Central memory CD8-positive, alpha-beta T cell (primary cell): ENCODE data around the gene ZEB2.

ENCODE experiments used
- ATAC-seq: fragments of 150-1000 bp; cut with Tn5 transposase; replicated peaks from 2 replicates; pipeline ENCODE4 v1.10.0; 2022; ENCODE audit warnings: mild to moderate bottlenecking, moderate FRiP score, moderate number of reproducible peaks; ENCODE audit not compliant: poor library complexity, severe bottlenecking; ENCODE audit errors: extremely low read depth
- DNase-seq, 2 donors: peaks; one replicate each; pipeline ENCODE4 v3.0.0; 2021; ENCODE audit warnings: low spot score in 2 of 2
- H3K27ac Mint-ChIP-seq: one replicate; pipeline ENCODE4 v1.8.0; 2022; ENCODE audit warnings: low read depth, mild to moderate bottlenecking, moderate library complexity, mixed read lengths
- H3K27me3 Mint-ChIP-seq: one replicate; pipeline ENCODE4 v1.8.0; 2022; ENCODE audit warnings: mixed read lengths
- H3K36me3 Mint-ChIP-seq: one replicate; pipeline ENCODE4 v1.8.0; 2022; ENCODE audit warnings: mild to moderate bottlenecking, moderate library complexity, mixed read lengths; ENCODE audit not compliant: insufficient read depth
- H3K4me1 Mint-ChIP-seq: one replicate; pipeline ENCODE4 v1.8.0; 2022; ENCODE audit warnings: mixed read lengths
- H3K4me3 Mint-ChIP-seq: one replicate; pipeline ENCODE4 v1.8.0; 2022; ENCODE audit warnings: mild to moderate bottlenecking, moderate library complexity, mixed read lengths
- H3K9me3 Mint-ChIP-seq: one replicate; pipeline ENCODE4 v1.8.0; 2022; ENCODE audit warnings: mixed read lengths

The ZEB2 gene

DNA sequence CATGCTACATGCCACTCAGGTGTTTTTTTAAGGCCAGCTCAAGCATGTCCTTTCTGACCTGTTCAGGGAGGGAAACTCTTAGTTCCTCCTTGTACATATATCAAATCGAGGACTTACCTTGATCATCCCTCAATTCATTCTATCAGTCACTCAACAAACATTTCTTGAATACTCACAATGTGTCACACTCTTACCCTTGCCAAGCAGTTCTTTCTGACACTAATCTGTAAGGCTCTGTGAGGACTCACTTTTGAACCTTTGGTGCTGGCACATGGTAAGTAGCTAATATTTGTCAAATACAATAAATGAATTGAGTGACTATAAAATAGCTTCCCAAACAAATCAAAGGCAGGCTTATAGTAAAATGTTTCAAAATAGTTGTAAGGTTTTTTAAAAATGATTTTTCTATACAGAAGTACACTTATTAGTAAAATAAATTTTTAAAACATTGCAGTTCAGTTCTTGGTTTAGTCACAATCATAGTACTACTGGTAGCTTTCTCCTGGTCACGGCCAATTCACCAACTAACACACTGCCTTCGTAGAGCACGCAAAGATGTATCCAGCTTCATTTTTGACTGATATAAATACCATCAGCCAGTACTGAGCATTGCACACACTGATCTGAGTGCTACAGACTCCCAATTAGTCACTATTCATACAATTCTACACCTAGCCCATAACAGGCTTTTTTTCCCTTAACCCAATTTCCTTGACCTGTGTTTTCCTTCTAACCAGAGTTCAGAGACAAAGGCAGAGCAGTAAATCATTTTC is 50.9 kb downstream of the ZEB2 start:
- Mint-ChIP-seq H3K27ac (peak overlapping the region; percentile 84), H3K27me3 (no peaks in the 10 kb centered on the region), H3K4me3 (no peak overlapping the region), H3K4me1 (peaks cover 56% of the 10 kb centered on the region), H3K36me3 (peaks cover 23% of the 10 kb centered on the region), H3K9me3 (no peaks in the 10 kb centered on the region)
- ATAC-seq (no peak), DNase-seq (no peak)

DNA sequence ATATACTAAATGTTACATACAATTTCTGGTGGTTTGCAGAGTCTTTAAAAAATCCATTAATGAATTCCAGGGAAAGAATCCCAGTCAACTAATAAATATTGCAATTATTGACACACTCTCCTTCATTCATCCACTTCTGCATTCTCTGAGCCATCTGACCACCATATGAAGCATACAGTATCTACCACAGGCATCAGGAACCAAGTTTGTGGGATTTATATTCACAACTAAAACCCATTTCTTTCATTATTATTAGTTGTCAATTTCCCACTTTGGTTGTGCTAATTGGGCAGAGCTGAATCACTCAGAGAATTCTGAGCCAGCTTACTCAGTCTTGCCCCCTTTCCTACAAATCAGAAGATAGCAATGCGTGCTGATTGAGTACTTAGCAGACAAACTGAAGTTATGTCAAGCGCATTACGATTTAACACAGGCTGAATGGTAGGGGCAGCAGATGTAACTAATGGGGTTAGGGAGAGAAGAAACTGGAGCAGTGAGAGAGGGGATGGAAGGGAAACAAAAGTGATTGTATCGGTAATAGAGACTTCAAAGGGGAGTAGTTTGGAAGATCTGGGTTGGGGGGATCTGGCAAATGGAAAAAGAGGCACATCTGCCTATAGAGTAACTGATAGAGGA is 52.3 kb downstream of the ZEB2 start:
- H3K4me1 Mint-ChIP-seq, result peaks cover 63% of the 10 kb centered on the region
- H3K27me3 Mint-ChIP-seq, result no peaks in the 10 kb centered on the region
- peak overlapping the region; percentile 84 for H3K27ac Mint-ChIP-seq
- no peaks in the 10 kb centered on the region for H3K9me3 Mint-ChIP-seq
- H3K4me3 Mint-ChIP-seq, result peak overlapping the region; percentile 34
- DNase-seq (no peak), ATAC-seq (no peak)
- peaks cover 26% of the 10 kb centered on the region for H3K36me3 Mint-ChIP-seq

DNA sequence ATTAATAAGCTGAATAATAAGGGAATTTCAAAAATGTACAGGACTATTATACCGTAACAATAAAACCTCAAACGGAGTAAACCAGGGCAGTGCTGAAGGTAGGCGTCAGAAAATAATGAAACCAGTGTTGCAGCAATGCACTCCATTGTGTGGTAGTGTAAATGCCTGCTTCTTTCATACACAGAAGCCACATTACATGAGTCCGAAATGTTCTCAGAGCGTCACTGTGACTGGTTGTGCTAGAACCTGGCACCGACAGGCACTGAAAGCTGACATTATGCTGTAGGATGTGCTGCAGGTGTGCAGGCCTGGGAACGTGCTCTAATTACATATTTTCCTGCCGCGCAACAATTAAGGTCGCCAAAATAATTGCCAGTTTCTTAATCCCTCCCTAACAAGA is 53.3 kb downstream of the ZEB2 start:
- peak overlapping the region; percentile 84 for H3K27ac Mint-ChIP-seq
- no peaks in the 10 kb centered on the region for H3K9me3 Mint-ChIP-seq
- DNase-seq (no peak), ATAC-seq (no peak)
- peak overlapping the region; percentile 43 for H3K4me3 Mint-ChIP-seq
- H3K4me1 Mint-ChIP-seq, result peaks cover 72% of the 10 kb centered on the region
- H3K36me3 Mint-ChIP-seq, result peaks cover 30% of the 10 kb centered on the region
- H3K27me3 Mint-ChIP-seq, result no peaks in the 10 kb centered on the region

DNA sequence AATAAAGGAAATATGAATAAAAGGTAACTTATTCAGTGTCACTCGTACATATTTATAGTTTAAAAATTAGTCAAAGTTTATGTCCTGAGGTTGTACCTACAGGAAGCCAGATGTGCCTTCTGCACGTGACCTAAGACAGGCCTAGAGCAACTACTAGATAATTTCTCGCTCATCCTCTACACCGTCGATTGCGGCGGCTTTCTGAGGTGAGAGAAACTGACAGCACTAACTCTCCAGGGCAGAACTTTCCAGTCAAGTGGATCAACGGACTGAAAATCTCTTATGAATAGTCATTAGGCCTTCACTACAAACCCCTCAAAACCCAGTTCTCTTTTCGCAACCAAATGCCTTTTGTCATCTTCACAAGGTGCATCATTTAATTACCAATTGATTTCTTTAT is 54.2 kb downstream of the ZEB2 start:
- Mint-ChIP-seq H3K36me3 (peaks cover 29% of the 10 kb centered on the region), H3K27ac (peak overlapping the region; percentile 84), H3K4me1 (peaks cover 70% of the 10 kb centered on the region), H3K9me3 (no peaks in the 10 kb centered on the region), H3K4me3 (peak overlapping the region; percentile 28), H3K27me3 (no peaks in the 10 kb centered on the region)
- peak; percentile 71 for ATAC-seq
- DNase-seq, result no peak

DNA sequence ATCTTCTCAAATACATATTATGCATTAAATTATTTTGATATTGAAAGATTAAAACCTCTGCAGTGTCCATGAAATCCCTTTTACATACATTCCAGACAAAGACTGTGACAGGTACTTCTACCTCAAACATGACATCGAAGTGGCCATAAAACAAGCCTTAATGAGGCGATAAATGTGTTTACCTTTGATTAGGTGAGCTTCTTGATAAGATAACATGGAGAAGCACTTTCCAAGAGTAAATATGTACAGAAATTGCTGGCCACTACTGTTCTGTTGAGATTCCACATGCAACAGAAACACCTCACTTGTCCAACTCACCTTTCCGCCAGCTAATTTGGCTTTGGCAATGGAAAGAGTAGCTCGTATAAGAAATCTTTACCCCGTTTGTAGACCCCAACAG is 55.2 kb downstream of the ZEB2 start:
- Mint-ChIP-seq H3K4me1 (peaks cover 71% of the 10 kb centered on the region), H3K36me3 (peaks cover 33% of the 10 kb centered on the region), H3K4me3 (no peak overlapping the region), H3K27me3 (no peaks in the 10 kb centered on the region), H3K27ac (peak overlapping the region; percentile 84), H3K9me3 (no peaks in the 10 kb centered on the region)
- ATAC-seq (no peak), DNase-seq (no peak)

DNA sequence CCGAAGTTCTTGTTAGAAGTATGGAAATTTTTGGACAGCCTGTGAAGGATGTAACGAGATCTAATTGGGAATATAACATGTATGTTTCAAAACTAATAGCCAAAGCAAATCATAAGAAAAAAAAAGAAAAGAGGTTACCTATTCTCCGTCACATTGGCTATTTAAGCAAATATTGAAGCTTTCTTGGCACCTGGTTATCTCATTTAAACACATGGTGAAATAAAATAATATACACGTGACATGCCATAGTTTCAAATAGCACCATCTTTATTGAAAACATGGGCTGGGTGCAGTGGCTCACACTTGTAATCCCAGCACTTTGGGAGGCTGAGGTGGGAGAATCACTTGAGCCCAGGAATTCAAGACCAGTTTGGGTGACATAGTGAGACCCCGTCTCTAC is 56.7 kb downstream of the ZEB2 start:
- no peaks in the 10 kb centered on the region for H3K9me3 Mint-ChIP-seq
- H3K4me1 Mint-ChIP-seq, result peaks cover 73% of the 10 kb centered on the region
- H3K27ac Mint-ChIP-seq, result peak overlapping the region; percentile 94
- DNase-seq, result no peak
- no peaks in the 10 kb centered on the region for H3K27me3 Mint-ChIP-seq
- H3K36me3 Mint-ChIP-seq, result peaks cover 41% of the 10 kb centered on the region
- ATAC-seq, result no peak
- no peak overlapping the region for H3K4me3 Mint-ChIP-seq

DNA sequence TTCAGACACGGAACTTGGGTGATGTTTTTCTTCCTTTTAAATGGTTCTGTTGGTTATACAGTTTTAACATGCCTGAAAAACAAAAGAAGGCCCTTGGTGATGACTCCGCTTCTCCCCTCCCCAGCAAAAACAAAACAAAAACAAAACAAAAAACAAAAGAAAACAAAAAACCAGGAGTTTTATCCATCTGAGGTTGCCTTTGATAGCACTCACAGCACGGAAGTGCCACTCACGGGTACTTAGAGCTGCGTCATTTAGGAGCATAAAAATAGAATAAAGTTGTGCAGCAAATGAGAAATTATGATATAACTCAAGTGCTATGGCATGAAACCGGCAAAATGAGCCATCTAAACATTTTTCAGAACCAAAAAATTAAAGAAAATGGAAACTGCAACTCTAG is 57.7 kb downstream of the ZEB2 start:
- Mint-ChIP-seq H3K9me3 (no peaks in the 10 kb centered on the region), H3K27ac (peak overlapping the region; percentile 94), H3K4me3 (peak overlapping the region; percentile 57), H3K4me1 (peaks cover 74% of the 10 kb centered on the region), H3K27me3 (no peaks in the 10 kb centered on the region), H3K36me3 (peaks cover 42% of the 10 kb centered on the region)
- DNase-seq (no peak), ATAC-seq (no peak)

DNA sequence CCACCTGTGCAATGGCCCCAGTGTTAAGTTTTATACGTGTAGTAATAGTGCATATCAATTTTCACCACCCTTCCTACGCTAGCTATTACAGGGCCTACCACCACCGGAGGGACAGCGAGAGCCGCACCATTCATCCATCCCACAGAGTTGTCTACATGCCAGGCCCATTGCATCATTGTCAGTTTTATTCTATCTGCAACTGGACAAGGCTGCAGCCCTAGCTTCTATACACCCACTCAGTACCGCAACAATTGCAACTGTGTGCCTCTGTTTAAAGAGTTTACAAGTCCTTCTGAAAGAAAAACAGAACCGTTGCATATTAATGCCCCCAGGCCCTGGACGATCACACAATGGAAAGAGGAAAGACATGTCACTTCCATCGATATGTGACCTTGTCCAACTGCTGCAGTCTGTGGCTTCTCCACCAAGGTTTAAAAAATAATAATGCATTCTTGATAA is 58.6 kb downstream of the ZEB2 start:
- Mint-ChIP-seq H3K27ac (peak overlapping the region; percentile 94), H3K27me3 (no peaks in the 10 kb centered on the region)
- no peak for ATAC-seq

DNA sequence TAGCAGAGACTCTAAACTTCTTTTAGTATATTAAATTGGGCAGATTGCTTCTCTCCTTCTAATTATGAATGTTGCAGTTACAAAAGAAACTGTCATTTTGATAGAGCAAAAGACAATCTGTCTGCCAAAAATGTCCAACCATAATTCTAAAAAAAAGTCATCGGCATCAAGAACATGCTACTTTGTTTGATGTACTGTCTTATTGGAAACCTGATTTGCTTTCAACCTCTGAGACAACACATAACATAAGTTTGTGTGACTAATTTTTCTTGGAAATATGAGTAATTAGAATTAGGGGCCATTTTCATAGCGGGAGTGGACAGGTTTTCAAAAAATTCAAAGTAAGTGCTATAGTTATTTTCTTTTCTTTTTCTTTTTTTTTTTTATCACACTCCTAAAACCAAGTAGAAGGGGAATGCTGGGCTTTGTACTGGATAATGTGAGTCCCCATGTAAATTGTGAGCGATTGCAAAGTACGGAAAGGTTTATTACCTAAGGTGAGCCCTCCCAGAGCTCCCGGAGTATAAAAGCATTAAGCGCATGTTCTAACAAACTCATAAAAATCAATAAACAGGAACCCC is 59.1 kb downstream of the ZEB2 start:
- Mint-ChIP-seq H3K27me3 (no peaks in the 10 kb centered on the region), H3K27ac (peak overlapping the region; percentile 94), H3K4me3 (peak overlapping the region; percentile 57), H3K9me3 (no peaks in the 10 kb centered on the region), H3K36me3 (peaks cover 38% of the 10 kb centered on the region), H3K4me1 (peaks cover 75% of the 10 kb centered on the region)
- ATAC-seq, result no peak
- no peak for DNase-seq

More for the DNA sequence above, 58.6 kb downstream of the ZEB2 start:
- no peak for DNase-seq
- Mint-ChIP-seq H3K9me3 (no peaks in the 10 kb centered on the region), H3K4me1 (peaks cover 73% of the 10 kb centered on the region), H3K36me3 (peaks cover 40% of the 10 kb centered on the region), H3K4me3 (peak overlapping the region; percentile 57)

DNA sequence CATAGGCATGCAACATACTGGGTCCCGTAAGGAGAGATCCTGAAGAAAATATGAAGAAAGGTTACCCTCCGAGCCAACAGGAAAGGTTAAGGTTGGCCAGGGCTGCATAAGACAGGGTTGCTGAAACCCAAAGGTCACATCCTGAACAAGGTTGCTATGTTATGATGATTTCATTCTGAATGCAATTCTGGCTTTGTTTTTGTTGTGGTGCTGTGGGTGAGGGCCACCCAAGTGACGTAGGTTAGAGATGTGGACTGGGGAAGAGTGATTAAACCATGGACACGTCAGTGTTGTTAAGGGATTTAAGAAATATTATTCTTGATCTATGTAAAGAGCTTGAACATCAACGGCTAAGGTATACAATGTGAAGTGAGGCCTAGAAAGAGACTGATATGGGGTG is 60.0 kb downstream of the ZEB2 start:
- ATAC-seq (peak; percentile 90), DNase-seq (peak; percentile 35 to 81)
- Mint-ChIP-seq H3K27ac (peak overlapping the region; percentile 94), H3K9me3 (no peaks in the 10 kb centered on the region), H3K27me3 (no peaks in the 10 kb centered on the region), H3K4me1 (peaks cover 75% of the 10 kb centered on the region), H3K4me3 (peak overlapping the region; percentile 59), H3K36me3 (peaks cover 32% of the 10 kb centered on the region)

DNA sequence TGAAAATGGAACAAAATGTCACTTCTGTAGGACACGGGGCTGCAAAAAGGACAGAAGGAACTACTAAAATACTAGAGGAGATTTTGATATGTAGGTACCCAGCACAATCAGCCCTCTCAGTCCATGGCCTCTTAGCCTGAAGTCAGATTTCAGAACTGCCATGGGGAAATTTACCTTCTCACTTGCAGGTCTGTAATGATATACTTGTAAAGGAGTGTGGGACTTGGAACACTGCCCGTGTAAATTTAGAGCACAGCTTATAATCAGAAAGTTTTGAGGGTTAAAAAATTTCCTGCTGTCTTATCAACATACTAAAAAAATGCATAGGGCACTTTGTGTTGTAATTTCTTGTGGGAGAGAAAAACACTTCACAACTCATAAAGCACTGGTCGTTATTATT is 60.6 kb downstream of the ZEB2 start:
- Mint-ChIP-seq H3K27ac (peak overlapping the region; percentile 94), H3K9me3 (no peaks in the 10 kb centered on the region), H3K36me3 (peaks cover 36% of the 10 kb centered on the region), H3K27me3 (no peaks in the 10 kb centered on the region), H3K4me1 (peaks cover 79% of the 10 kb centered on the region), H3K4me3 (peak overlapping the region; percentile 59)
- ATAC-seq (no peak), DNase-seq (no peak)

DNA sequence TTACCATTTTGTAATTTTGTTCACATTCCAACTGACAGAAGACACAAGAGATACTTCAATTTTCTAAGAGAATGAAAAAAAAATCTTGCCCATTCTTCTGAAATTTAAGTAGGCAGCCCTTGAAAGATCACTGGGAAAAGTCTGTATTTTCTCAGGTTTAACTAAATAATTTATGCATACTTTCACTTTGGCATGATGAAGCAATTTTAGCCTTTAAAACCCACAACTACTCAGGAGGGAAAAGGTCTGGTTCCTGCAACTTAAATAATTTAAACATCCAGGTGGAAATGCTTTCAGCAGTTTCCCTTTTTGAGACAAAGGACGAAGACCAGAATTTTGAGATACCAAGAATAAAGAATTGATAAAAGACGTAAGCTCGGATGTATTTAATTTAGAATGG is 61.4 kb downstream of the ZEB2 start:
- no peaks in the 10 kb centered on the region for H3K9me3 Mint-ChIP-seq
- ATAC-seq, result no peak
- H3K36me3 Mint-ChIP-seq, result peaks cover 40% of the 10 kb centered on the region
- no peak for DNase-seq
- no peaks in the 10 kb centered on the region for H3K27me3 Mint-ChIP-seq
- H3K27ac Mint-ChIP-seq, result peak overlapping the region; percentile 94
- peaks cover 79% of the 10 kb centered on the region for H3K4me1 Mint-ChIP-seq
- H3K4me3 Mint-ChIP-seq, result peak overlapping the region; percentile 59

DNA sequence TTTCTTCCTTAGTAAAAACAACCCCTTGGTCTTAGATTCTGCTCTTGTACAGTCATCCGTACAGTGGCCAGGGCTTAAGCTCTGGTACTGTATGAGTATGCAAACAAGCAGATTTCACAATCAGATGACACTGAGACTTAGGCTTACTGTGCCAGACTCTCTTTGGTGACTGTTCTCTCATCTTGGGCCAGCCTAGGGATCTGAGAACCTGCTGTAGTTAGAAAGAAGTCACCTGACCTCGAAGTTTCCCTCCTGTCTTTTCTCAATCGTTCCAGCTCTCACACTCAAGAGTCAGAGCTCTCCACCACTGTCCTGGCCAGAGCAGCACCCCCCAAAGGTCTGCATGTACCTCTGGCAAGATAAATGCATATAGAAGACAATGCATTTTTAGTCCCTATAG is 63.2 kb downstream of the ZEB2 start:
- H3K27me3 Mint-ChIP-seq, result no peaks in the 10 kb centered on the region
- peaks cover 83% of the 10 kb centered on the region for H3K4me1 Mint-ChIP-seq
- peaks cover 45% of the 10 kb centered on the region for H3K36me3 Mint-ChIP-seq
- H3K4me3 Mint-ChIP-seq, result peak overlapping the region; percentile 1
- peak overlapping the region; percentile 94 for H3K27ac Mint-ChIP-seq
- ATAC-seq, result no peak
- no peaks in the 10 kb centered on the region for H3K9me3 Mint-ChIP-seq
- DNase-seq, result no peak
